ENCODE data around the gene AKAP5. TPM values are rescaled to one million over a fixed set of nuclear protein-coding genes. Genes with fewer than 3 reads are reported as not detected.

The AKAP5 gene
- polyA plus RNA-seq, 3 donors, result 0.06 to 0.16 (median 0.11) TPM

DNA sequence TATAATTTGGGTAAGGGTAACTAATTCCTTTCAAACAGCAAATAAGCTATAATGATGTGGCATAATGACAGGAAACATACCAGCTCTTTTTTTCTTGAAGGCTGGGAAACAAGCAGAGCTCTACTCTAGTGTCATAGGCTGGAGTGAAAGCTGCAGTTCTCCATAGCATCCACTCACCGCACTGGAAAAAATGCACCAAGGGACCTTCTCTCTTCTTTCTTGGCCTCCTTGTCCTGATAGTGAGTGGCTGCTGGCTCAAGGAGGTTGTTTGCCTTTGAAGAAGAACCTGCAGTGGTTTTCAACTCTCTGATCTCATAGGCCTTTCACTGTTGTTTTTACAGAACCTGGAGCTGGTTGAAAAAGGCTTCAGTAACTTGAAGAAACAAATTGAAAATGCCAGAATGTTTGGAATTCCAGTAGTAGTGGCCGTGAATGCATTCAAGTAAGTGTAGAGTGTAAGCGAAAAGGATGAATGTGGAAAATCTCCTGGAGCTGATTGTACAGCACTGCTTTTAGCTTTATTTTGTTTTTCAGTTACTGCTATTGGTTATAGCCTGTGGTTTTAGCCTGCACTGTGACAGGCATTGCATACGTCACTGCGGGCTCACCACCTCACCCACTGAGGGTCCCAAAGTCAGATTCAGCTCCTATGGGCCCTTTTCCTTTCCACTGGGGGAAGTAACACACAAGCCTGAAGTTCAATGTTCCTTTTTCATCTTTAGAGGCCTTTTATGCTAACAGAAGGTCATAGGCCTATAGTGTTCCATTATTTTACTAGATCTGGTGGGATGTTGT is 17.2 kb upstream of the AKAP5 start:
- 89 to 99% (median 94%) methylated on average over 5 of the region's 5 CpGs for WGBS, 3 donors
- H3K27ac ChIP-seq (ENCODE audit: low read depth, low read length), result no peak overlapping the region

DNA sequence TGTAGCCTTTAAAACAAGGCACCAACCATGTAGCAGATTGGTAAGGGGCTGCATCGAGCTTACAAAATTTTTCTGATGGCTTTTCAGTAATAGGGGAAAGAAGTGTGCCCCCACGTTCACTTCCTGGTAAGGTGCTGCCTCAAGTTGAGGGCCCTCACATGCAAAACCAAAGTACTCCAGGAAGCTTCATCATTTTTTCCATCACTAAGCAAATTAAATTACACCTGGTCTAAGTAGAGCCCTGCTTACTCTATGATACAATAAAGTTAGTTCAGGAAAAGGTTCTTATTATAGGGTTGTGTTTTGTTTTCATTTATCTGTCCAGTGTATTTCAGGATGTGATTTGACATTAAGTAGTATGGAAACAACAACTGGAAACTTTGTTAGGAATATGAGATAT is 15.0 kb upstream of the AKAP5 start:
- WGBS, 3 donors, result 85 to 90% (median 90%) methylated on average over 2 of the region's 2 CpGs
- H3K27ac ChIP-seq (ENCODE audit: low read depth, low read length), result no peak overlapping the region

DNA sequence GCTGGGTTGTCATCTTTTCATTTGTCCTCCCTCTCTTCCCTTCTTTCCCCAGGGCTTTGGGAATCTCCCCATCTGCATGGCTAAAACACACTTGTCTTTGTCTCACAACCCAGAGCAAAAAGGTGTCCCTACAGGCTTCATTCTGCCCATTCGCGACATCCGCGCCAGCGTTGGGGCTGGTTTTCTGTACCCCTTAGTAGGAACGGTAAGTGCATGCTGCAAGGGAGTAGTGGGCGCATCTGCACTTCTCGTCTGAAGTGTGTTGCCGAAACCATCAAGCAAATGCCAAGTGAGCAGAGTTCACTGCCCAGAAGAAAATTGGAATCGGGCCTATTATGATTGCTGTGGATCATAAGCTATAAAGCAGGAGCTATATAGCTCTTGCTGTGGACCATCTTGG is 10.6 kb upstream of the AKAP5 start:
- WGBS, 3 donors, result 89 to 95% (median 94%) methylated on average over 10 of the region's 10 CpGs
- no peak overlapping the region for H3K27ac ChIP-seq (ENCODE audit: low read depth, low read length)

DNA sequence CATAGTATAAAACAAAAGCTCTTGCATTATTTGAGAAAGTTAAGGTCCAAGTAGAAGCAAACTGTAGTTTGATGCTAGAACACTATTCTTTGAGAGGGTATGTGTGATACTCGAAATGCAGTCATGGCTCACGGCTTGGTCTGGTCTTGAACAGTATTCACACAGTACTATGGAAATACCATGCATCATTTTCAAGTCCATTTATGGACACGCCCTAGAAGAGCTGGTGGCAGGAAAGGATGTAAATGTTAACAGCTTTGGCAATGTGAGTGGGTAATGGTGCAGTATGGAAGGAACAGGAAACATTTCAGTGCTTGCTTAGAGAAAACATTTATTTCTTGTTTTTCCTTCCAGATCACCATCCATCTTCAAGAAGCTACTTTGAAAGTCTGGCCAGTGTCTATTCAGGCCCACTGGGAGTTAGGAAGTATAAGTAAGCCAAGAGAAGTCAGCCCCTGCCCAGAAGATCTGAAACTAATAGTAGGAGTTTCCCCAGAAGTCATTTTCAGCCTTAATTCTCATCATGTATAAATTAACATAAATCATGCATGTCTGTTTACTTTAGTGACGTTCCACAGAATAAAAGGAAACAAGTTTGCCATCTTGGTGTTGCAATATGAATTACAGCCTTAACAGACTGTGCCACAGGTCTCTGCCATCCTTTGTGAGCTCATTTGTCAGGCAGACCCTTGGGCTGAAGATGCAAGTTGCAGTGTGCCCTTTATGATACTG is 5.7 kb upstream of the AKAP5 start:
- WGBS, 3 donors, result 76 to 79% (median 77%) methylated on average over 4 of the region's 4 CpGs

DNA sequence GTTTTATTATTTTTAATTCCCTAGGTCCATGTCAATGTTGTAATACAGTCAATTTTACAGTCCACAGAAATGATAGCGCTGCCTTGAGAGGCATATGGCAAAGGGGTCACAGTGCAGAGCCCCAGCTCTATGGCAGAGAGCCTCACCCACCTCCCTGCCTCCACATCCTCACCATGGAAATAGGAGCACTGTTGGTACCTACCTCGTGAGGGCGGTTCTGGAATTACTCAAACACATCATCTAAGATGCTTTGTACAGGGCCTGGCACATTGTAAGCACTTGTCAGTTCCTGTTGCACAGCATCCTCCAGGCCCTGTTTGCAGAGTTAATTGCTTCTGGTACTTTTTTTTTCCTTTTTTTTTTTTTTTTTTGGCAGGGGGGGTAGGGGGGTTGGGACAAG is 4.1 kb upstream of the AKAP5 start:
- H3K27ac ChIP-seq (ENCODE audit: low read depth, low read length), result no peak overlapping the region
- 89 to 97% (median 91%) methylated on average over 3 of the region's 3 CpGs for WGBS, 3 donors

More for the DNA sequence above, 5.7 kb upstream of the AKAP5 start:
- no peak overlapping the region for H3K27ac ChIP-seq (ENCODE audit: low read depth, low read length)

DNA sequence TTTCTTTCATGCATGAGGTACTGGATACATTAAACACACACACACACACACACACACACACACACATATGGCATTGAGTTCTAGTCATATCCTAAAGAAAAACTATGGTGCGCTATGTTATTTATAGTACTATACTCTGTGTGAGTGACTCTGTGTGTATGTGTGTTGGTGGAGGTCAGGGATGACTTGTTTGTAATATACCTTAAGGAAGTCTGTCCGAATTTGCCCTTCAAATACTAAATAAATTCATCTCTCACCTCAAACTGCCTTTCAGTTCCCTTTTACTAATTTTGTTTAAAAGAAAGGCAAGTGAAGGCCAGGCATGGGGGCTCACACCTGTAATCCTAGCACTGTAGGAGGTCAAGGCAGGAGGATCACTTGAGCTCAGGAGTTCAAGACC is 2.1 kb upstream of the AKAP5 start:
- 88 to 96% (median 92%) methylated on average over 2 of the region's 2 CpGs for WGBS, 3 donors

DNA sequence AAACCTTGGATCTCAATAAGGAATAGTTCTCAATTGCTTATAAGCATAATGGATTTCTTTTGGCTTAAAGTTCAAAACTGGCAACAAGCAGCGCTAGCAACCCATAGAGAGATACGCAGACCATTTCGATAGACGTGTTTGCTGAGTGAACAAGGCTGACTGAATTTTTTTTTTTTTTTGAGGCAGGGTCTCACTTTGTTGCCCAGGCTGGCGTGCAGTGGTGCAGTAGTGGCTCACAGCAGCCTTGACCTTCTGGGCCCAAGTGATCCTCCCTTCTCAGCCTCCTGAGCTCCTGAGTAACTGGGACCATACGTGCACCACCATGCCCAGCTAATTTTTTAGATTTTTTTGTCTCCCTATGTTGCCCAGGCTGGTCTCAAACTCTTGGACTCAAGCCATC is 1.4 kb upstream of the AKAP5 start:
- 89 to 96% (median 96%) methylated on average over 6 of the region's 6 CpGs for WGBS, 3 donors
- no peak overlapping the region for H3K27ac ChIP-seq (ENCODE audit: low read depth, low read length)

More for the DNA sequence above, 2.1 kb upstream of the AKAP5 start:
- H3K27ac ChIP-seq (ENCODE audit: low read depth, low read length), result no peak overlapping the region

DNA sequence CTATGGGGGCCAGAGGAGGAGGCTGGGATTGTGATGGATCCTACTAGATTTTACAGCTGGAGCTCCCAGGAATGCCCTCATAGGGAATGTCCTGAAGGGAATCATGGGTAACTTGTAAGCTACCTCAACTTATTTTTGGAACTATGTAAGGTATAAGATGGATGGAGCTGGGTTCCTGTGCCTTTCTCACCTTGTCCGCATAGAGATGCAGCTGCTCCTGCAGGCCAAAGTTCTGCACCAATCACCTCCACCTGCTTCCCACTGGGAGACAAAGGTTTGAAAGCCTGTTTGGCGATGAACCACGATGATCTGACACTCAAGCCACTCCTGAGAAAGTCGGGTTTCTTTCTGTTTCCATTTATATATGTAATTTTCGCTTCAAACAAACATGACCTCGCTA is 648 bp upstream of the AKAP5 start:
- 14 to 25% (median 21%) methylated on average over 6 of the region's 6 CpGs for WGBS, 3 donors
- H3K27ac ChIP-seq (ENCODE audit: low read depth, low read length), result no peak overlapping the region

DNA sequence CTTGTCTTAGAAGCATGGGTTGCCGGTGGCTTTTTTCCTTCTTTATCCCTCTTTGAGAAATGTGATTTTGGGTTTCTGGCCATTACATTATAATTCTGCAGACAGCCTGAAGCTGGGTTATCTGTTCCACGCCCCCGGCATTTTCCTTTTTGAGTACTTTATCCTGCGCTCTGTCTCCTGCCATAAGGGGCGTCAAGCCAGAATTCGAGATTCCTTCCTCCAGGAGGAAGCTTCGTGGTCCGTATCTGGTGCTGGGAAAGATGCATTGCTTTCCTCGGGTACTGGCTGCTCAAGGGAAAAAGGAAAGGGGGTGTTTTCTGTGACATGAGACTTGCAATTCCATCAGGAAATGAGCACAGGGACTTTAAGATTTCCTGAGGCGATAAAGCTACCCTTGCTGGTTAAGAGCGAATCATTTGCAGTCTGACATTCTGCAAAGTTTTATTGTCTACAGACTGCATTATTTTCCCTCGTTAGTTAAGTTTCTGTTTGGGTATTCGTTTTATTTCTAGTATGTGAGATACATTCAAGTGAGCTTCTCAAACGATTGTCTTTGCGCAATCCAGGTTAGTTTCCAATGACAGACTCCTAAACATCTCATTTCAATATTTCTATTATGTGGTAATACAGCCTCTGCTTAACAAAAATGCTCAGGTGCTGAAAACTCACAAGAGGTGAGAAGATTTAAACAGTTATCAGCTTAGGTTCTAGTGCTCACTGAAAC is 694 bp downstream of the AKAP5 start:
- no peak overlapping the region for H3K27ac ChIP-seq (ENCODE audit: low read depth, low read length)
- WGBS, 3 donors, result 8 to 9% (median 8%) methylated on average over 15 of the region's 15 CpGs

DNA sequence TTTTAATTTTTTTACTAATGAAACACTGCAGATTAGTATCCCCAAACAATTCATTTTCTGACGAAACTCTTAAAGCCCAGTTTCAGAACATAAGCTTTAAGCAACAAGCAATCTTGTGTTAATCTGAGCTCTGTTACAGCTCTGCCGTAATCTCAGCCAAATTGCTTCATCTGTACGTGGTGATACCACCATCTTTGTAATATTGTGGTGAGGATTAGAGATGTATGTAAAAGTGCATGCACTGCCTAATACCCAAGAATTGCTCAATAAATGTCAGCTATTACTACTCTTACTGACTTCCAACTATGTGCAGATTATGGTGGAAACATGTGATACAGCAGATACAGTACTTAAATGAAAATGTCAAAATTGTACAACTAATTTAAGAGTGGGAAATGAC is 1.8 kb downstream of the AKAP5 start:
- WGBS, 3 donors, result 63 to 86% (median 64%) methylated on average over 3 of the region's 3 CpGs
- no peak overlapping the region for H3K27ac ChIP-seq (ENCODE audit: low read depth, low read length)

DNA sequence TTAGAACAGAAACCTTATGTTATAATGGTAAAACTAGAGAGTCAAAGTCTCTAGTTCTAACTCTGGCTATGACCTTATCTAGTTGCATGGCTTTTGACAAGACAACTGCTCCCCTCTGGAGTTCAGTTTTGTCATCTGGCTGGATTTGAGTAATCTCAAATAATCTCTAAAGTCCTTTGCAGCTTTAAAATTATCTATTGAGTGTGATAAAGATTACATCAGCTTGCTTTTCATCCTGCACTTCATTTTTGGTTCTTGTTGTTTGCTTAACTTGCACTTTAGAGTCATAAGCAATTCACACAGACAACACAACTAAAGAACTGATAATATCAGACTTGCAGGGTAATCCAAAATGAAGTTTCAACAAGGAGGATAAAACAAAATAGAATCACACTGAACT is 2.3 kb downstream of the AKAP5 start:
- no peak overlapping the region for H3K27ac ChIP-seq (ENCODE audit: low read depth, low read length)

DNA sequence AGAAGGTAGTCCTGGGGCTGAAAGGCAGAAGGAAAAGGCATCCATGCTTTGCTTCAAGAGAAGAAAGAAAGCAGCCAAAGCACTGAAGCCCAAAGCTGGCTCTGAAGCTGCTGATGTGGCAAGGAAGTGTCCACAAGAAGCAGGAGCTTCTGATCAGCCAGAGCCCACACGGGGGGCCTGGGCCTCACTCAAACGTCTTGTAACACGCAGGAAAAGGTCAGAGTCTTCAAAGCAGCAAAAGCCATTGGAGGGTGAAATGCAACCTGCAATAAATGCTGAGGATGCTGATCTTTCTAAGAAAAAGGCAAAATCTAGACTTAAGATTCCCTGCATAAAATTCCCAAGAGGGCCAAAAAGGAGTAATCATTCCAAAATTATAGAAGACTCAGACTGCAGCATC is 3.2 kb downstream of the AKAP5 start:
- 72 to 88% (median 74%) methylated on average over 3 of the region's 3 CpGs for WGBS, 3 donors
- no peak overlapping the region for H3K27ac ChIP-seq (ENCODE audit: low read depth, low read length)

DNA sequence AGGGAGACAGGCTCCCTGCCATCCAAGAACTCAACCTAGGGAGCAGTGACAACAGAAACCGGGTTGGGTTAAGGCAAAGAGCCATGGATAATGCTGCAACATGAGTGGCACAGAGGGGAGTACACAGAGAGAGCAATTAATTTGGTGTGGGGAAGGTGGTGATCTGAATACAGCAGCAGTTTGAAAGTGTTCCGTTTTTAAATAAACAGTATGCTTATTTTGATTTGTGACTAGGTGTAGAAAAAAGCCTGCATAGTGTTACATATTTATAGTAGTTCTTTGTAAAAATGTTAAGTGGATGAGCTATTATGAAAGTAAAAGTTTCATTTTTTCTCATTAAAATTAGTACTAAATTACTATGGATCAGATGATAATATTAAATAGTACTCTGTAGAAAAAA is 8.7 kb downstream of the AKAP5 start:
- H3K27ac ChIP-seq (ENCODE audit: low read depth, low read length), result no peak overlapping the region
- 74 to 83% (median 75%) methylated on average over 2 of the region's 2 CpGs for WGBS, 3 donors

DNA sequence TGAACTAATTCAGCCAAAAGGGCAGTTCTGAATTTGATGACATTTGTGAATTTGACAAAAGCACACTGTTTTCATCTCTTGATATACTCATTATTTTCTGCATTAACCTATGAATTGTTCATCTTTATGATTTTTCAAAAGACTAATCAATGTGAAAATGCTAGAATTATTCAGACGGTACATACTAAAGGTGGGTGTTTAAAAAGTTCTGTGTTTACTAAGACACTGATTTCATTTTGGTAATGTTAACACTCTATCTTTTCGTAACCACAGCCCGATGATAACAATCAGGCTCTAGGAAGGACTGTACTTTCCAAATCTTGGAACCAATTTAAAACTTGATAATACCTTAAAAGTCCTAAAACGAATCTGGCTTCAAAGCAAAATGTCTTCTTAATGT is 9.4 kb downstream of the AKAP5 start:
- 65 to 90% (median 80%) methylated on average over 4 of the region's 4 CpGs for WGBS, 3 donors
- H3K27ac ChIP-seq (ENCODE audit: low read depth, low read length), result no peak overlapping the region

DNA sequence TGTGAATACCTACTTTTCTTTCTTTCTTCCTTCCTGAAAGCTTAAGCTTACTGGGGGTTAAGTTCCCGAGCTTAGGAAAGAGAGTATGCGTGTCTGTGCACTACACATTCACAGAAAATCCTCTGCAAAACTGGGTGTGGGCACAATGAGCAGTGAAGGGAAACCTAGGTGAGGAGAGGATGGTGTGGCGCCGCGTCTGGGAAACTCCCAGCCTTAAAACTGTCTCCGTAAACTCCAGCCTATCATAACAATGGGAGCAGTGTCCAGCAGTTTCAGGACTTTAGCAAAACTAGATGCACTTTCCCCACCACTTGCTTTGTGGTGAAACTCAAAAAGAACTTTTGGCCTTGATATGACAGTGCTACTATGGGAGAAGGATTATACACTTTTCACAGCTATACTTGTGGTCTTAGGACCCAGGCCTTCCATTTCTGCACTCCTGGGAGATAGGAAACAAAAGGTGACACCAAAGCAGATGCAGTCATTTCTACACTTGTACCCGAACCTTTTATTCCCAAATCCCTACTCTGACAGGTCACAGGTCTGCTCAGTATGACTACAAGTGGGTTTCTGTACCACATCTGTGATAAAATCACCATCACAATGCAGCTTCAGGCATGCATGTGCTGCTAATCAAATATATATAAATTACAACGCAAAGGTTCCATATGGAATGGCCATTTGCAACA is 10.4 kb downstream of the AKAP5 start:
- no peak overlapping the region for H3K27ac ChIP-seq (ENCODE audit: low read depth, low read length)
- WGBS, 3 donors, result 92 to 94% (median 93%) methylated on average over 8 of the region's 8 CpGs

DNA sequence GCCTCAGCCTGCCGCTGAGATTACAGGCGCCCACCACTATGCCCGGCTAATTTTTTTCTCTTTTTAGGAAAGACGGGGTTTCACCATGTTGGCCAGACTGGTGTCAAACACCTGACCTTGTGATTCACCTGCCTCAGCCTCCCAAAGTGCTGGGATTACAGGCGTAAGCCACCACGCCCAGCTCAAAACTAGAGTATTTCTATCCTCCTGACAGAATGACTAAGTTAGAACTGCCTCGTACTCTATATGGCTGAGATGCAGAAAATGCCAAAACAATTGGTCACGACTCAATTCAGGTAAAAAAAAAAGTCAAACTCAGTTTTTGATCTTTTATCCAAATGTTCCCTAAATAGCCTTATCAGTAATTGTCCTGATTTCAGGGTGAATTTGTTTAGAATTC is 11.1 kb downstream of the AKAP5 start:
- 89 to 95% (median 93%) methylated on average over 7 to 8 of the region's 8 CpGs for WGBS, 3 donors
- H3K27ac ChIP-seq (ENCODE audit: low read depth, low read length), result no peak overlapping the region

DNA sequence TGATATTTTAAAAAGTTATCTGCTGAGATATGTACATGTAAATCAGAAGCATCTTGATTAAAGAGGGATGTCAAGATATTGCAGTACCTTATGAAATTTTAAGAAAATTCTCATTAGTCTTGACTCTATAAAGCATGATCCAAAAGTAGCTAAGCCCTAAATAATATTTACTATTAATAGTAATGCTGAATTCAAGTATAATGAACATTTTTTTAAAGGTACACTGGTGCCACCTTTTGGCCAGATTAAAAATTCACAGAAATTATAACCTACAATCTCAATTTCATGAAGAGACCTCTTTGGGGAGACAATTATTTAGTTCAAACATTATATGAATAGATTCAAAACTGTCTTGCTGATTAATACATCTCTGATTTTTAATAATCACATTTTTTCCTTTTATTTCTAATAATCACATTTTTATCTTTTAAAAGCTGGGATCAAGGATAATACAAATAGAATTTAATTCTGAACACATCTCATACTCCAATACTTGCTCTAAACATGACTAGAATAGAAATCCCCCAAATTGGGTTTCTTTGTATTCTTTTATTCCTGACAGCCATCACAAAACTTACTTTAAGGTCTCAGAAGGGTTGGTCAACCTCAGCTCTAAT is 13.4 kb downstream of the AKAP5 start:
- no peak overlapping the region for H3K27ac ChIP-seq (ENCODE audit: low read depth, low read length)

DNA sequence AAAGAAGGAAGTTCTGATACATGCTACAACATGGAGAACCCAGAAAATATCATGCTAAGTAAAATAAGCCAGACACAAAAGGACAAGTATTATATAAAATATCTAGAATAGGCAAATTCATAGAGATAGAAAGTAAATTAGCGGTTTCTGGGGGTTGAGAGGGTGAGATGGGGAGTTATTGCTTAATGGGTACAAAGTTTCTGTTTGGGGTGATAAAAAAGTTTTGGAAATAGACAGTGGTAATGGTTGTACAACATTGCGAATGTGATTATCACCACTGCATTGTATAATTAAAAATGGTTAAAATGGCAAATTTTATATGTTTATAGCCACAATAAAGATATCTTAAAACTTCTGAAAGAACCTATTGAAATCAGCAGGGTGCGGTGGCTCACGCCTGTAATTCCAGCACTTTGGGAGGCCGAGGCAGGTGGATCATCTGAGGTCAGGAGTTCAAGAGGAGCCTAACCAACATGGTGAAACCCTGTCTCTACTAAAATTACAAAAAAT is 23.3 kb downstream of the AKAP5 start:
- 80 to 100% (median 90%) methylated on average over 5 of the region's 5 CpGs for WGBS, 3 donors

More for the DNA sequence above, 23.3 kb downstream of the AKAP5 start:
- H3K27ac ChIP-seq (ENCODE audit: low read depth, low read length), result no peak overlapping the region

Data from adipose tissue (tissue), 3 donors.